Measurements from ENCODE around the gene LALBA. TPM values are rescaled to one million over a fixed set of nuclear protein-coding genes. Genes with fewer than 3 reads are reported as not detected.
"Not testable (repeated sequence)": the region's sequence is repeated elsewhere in the genome, so short reads cannot be mapped to it uniquely, and the experiment has no call there.

Gene LALBA
- total RNA-seq, 1 donor from 2014 or later: not detected

DNA sequence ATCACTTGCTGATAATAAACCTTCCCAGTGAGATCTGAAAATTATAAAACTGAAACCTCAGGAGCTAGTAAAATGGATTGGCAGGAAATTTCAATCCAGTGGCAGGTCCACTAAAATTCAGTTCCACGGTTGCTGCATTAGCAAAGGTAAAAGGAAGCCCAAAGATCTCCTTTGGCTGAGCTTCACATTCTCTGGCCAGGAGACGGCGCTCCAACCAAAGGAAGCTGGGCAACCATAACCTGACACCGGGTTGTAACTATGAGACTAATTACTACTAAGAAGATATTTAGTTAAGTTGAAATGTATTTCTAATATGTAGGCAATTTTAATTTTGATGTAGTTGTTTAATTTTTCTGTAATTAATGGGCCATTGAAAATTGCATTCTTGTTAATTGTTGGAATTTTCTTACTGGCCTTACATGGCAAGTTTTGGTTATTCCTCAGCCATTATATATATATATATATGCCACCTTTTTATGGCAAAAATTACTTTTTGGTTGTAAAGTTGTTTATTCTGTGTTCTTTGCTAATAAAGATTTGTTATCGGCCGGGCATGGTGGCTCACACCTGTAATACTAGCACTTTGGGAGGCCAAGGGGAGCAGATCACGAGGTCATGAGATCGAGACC lies 27.4 kb downstream of the LALBA start:
- intact Hi-C loops (cut with DNase I): no loop called here
- no peak for DNase-seq
- no peak for ATAC-seq (ENCODE audit: poor library complexity)

GRCh38 chr12:48536602-48537001 lies 33.2 kb downstream of the LALBA start:
- ATAC-seq (ENCODE audit: poor library complexity): no peak
- no peak for DNase-seq
- intact Hi-C loops (cut with DNase I): no loop called here

DNA sequence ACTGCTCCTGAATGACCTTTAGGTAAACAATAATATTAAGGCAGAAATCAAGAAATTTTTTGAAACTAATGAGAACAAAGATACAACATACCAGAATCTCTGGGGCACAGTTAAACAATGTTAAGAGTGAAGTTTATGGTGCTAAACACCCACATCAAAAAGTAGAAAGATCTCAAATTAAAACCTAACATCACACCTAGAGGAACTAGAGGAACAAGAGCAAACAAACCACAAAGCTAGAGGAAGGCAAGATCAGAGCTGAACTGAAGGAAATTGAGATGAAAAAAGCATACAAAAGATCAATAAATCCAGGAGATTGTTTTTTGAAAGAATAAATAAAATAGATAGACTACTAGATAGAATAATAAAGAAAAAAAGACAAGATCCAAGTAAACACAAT lies 37.2 kb downstream of the LALBA start:
- no peak for DNase-seq
- intact Hi-C loops (cut with DNase I): no loop called here
- ATAC-seq (ENCODE audit: poor library complexity): no peak

DNA sequence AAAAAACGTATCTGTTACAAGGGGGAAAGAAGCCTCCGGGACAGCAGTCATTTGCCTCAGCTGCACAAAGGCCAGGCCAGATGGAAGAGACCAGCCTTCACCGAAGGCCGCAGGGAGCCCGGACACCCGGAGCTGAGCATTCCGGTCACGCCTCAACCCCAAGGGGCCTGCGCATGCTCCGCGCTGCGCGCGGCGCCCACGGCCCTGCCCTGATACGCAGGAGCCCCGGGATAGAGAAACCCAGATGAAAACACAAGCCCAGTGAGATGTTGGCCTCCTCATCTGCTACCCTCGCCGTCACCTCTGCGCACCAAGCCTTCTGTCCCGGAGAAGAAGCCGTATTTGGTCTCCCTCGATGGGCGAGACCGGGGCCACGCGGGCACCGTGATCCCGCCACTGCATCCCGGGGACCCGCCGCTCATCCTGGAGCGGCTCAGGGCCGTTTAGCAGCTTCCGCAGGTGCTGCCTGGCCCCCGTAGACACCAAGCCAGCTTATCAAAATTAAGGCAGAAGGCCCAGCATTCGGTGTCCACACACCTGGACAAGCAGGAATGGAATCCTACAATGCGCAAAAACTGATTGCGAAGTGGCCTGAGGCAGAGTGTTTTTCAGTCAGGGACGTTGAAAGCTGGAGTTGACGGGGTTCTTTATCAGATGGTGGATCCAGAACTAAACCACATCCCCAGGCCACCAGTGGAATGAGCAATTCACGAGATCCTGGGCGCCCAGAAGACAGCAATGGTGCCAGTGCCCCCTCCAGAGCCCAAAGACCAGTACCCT lies 41.8 kb downstream of the LALBA start:
- no peak for DNase-seq
- no peak for ATAC-seq (ENCODE audit: poor library complexity)
- intact Hi-C loops (cut with DNase I): no loop called here

DNA sequence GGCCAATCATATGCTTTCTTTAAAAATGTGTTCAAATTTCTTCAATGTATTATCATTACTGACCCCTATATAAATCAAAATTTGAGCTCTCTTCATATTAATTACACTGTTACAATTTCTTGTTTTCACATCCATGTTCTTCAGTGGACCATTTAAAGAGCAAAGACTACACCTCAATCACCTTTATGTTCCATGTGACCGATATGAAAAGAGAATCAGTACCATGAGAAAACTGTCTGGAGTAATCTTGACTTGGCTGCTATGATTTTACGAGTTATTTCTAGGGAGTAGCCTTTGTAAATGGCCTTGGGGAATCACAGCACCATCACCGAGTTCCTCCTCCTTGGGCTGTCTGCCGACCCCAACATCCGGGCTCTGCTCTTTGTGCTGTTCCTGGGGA lies 44.5 kb downstream of the LALBA start, which contains the start of gene OR8S1:
TSS of gene OR8S1 (plus strand) at position 301 of the 400 bp plus-strand sequence. CDS start at position 301, 0 bp downstream.
- intact Hi-C loops (cut with DNase I): no loop called here
- ATAC-seq (ENCODE audit: poor library complexity) (no peak), DNase-seq (no peak)

DNA sequence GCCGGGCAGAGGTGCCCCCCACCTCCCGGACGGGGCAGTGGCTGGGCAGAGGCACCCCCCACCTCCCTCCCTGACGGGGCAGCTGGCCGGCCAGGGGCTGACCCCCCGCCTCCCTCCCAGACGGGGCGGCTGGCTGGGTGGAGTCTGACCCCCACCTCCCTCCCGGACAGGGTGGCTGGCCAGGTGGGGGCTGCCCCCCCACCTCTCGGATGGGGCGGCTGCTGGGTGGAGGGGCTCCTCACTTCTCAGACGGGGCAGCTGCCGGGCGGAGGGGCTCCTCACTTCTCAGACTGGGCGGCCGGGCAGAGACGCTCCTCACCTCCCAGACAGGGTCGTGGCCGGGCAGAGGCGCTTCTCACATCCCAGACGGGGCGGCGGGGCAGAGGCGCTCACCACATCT lies 49.5 kb downstream of the LALBA start:
- DNase-seq; ATAC-seq (ENCODE audit: poor library complexity); intact Hi-C loops (cut with DNase I): not testable (repeated sequence)

Other genes with a start within 250 kb of the LALBA start
- gene ZNF641, start 219.1 kb downstream of the LALBA start, total RNA-seq: 13.7 TPM
- not detected for gene ANP32D, start 97.5 kb downstream of the LALBA start, total RNA-seq
- not detected for gene C12orf54, start 87.5 kb downstream of the LALBA start, total RNA-seq
- not detected for gene OR8S1, start 44.4 kb downstream of the LALBA start, total RNA-seq
- gene KANSL2, start 112.2 kb upstream of the LALBA start, total RNA-seq: 17.3 TPM
- 17.5 TPM for gene CCNT1, start 146.7 kb upstream of the LALBA start, total RNA-seq
- 52.1 TPM for gene ADCY6, start 219.0 kb upstream of the LALBA start, total RNA-seq
- gene CACNB3, start 248.4 kb upstream of the LALBA start, total RNA-seq: 5.9 TPM

Measured in Right ventricle myocardium superior (tissue), 1 donor.